ENCODE results near the gene PPP1R15B.

DNA sequence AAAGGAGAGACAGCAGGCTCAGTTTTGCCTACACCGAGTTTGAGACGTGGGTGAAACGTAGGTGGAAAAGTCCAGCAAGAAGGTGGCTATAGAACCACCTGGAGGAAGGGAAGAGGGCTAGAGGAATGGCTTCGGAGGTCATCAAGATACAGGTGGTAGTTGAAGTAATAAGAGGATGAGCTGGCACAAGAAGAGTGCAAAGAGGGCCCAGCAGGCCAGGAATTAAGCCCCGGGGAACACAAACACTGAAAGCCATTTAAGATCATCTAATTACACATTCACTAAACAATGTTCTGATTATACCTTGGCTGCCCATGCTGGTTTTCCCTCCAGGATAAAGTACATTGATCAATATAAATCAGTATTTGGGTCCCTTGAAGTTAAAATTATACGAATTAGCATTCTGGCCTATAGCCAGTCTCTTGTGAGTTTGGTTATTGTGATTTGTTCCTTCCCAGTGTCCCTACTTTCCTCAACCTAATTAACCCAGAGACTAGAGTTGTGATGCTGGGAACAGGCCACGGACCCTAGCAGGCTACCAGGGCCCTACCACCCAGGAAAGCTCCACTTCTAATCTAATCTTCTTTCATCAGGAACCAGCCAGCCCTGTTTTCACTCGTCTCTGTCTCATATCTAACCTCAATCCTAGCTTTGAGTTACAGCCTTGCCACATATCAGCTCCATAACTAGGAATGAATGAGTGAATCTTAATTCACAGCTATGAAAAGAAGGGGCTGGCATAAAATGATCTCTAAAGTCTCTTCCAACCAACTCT, 26.4 kb upstream of the PPP1R15B start:
- TF ChIP-seq POLR2A (IDR thresholded peaks at IDR 0.05; ENCODE audit: low read depth) (no peak), EP300 (IDR thresholded peaks at IDR 0.05) (no peak)
- TF ChIP-seq, protein P1, sequence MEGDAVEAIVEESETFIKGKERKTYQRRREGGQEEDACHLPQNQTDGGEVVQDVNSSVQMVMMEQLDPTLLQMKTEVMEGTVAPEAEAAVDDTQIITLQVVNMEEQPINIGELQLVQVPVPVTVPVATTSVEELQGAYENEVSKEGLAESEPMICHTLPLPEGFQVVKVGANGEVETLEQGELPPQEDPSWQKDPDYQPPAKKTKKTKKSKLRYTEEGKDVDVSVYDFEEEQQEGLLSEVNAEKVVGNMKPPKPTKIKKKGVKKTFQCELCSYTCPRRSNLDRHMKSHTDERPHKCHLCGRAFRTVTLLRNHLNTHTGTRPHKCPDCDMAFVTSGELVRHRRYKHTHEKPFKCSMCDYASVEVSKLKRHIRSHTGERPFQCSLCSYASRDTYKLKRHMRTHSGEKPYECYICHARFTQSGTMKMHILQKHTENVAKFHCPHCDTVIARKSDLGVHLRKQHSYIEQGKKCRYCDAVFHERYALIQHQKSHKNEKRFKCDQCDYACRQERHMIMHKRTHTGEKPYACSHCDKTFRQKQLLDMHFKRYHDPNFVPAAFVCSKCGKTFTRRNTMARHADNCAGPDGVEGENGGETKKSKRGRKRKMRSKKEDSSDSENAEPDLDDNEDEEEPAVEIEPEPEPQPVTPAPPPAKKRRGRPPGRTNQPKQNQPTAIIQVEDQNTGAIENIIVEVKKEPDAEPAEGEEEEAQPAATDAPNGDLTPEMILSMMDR (IDR thresholded peaks at IDR 0.05), result no peak

Measured in esophagus muscularis mucosa (tissue), 4 donors.